CD4-positive, alpha-beta T cell treated with Interleukin-21 for 1 hour (primary cell): ENCODE results near the gene MYO5A.
"Not testable (repeated sequence)": the region's sequence is repeated elsewhere in the genome, so short reads cannot be mapped to it uniquely, and the experiment has no call there.

Experiments used
- DNase-seq: peaks from one replicate; pipeline ENCODE4 v3.0.0-alpha.2; 2020

Gene MYO5A

GRCh38 chr15:52540374-52541012, 11.8 kb upstream of the MYO5A start:
- DNase-seq: no peak

GRCh38 chr15:52537459-52537858, 8.8 kb upstream of the MYO5A start:
- DNase-seq: no peak

- DNase-seq: no peak
These were observed 3.7 kb upstream of the MYO5A start for GRCh38 chr15:52532427-52532826.

GRCh38 chr15:52529940-52530339, 1.3 kb upstream of the MYO5A start:
- no peak for DNase-seq

- peak; percentile 19 for DNase-seq
These were observed 753 bp upstream of the MYO5A start for GRCh38 chr15:52529341-52529924.

- DNase-seq: peak; percentile 34
These were observed 643 bp downstream of the MYO5A start for GRCh38 chr15:52527911-52528563.

- no peak for DNase-seq
These were observed 1.3 kb downstream of the MYO5A start for GRCh38 chr15:52527196-52527910.

GRCh38 chr15:52524223-52525136, 4.2 kb downstream of the MYO5A start:
- DNase-seq: no peak

GRCh38 chr15:52523647-52524046, 5.0 kb downstream of the MYO5A start:
- DNase-seq: no peak

- no peak for DNase-seq
These were observed 5.5 kb downstream of the MYO5A start for GRCh38 chr15:52523192-52523591.

GRCh38 chr15:52521682-52522081, 7.0 kb downstream of the MYO5A start:
- no peak for DNase-seq

GRCh38 chr15:52520421-52520820, 8.3 kb downstream of the MYO5A start:
- DNase-seq: no peak

GRCh38 chr15:52518487-52519371, 10.0 kb downstream of the MYO5A start:
- DNase-seq: no peak

- no peak for DNase-seq
These were observed 11.7 kb downstream of the MYO5A start for GRCh38 chr15:52517014-52517413.

- DNase-seq: no peak
These were observed 13.3 kb downstream of the MYO5A start for GRCh38 chr15:52515343-52515742.

- DNase-seq: no peak
These were observed 14.2 kb downstream of the MYO5A start for GRCh38 chr15:52514482-52514881.

GRCh38 chr15:52512869-52513268, 15.8 kb downstream of the MYO5A start:
- DNase-seq: not testable (repeated sequence)

GRCh38 chr15:52511084-52511483, 17.6 kb downstream of the MYO5A start:
- no peak for DNase-seq

GRCh38 chr15:52509500-52510245, 19.0 kb downstream of the MYO5A start:
- no peak for DNase-seq

GRCh38 chr15:52506549-52506948, 22.1 kb downstream of the MYO5A start:
- DNase-seq: no peak

- DNase-seq: no peak
These were observed 23.5 kb downstream of the MYO5A start for GRCh38 chr15:52505151-52505550.
